Measurements from ENCODE around the gene OR51E1.

The OR51E1 gene

GRCh38 chr11:4664786-4665185 lies 21.0 kb downstream of the OR51E1 start:
- H3K4me2 ChIP-seq (ENCODE audit: low read depth, low read length, poor library complexity, severe bottlenecking), result no peak overlapping the region
- H3K79me2 ChIP-seq (ENCODE audit: insufficient read depth, low read length), result no peaks in the 10 kb centered on the region
- H3K27me3 ChIP-seq (ENCODE audit: low read length), result no peaks in the 10 kb centered on the region
- H3K9me2 ChIP-seq (replicated peaks; ENCODE audit: insufficient read depth, low read length), result no peaks in the 10 kb centered on the region
- no peak overlapping the region for H3K9ac ChIP-seq (ENCODE audit: low read length)
- H3K4me3 ChIP-seq (ENCODE audit: insufficient read depth, low read length, poor library complexity, severe bottlenecking), result no peak overlapping the region
- H3K36me3 ChIP-seq (ENCODE audit: low read length), result no peaks in the 10 kb centered on the region
- no peak overlapping the region for H2AFZ ChIP-seq (ENCODE audit: low read depth, low read length, severe bottlenecking)
- TF ChIP-seq, protein P1, sequence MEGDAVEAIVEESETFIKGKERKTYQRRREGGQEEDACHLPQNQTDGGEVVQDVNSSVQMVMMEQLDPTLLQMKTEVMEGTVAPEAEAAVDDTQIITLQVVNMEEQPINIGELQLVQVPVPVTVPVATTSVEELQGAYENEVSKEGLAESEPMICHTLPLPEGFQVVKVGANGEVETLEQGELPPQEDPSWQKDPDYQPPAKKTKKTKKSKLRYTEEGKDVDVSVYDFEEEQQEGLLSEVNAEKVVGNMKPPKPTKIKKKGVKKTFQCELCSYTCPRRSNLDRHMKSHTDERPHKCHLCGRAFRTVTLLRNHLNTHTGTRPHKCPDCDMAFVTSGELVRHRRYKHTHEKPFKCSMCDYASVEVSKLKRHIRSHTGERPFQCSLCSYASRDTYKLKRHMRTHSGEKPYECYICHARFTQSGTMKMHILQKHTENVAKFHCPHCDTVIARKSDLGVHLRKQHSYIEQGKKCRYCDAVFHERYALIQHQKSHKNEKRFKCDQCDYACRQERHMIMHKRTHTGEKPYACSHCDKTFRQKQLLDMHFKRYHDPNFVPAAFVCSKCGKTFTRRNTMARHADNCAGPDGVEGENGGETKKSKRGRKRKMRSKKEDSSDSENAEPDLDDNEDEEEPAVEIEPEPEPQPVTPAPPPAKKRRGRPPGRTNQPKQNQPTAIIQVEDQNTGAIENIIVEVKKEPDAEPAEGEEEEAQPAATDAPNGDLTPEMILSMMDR (IDR thresholded peaks at IDR 0.05; ENCODE audit: insufficient read depth, low read length, poor library complexity, severe bottlenecking), result no peak
- no peak for TF ChIP-seq EZH2phosphoT487 (conservative IDR thresholded peaks at IDR 0.05; ENCODE audit: low read length)
- no peaks in the 10 kb centered on the region for H3F3A ChIP-seq (ENCODE audit: insufficient read depth)
- H3K9me3 ChIP-seq (ENCODE audit: insufficient read depth, low read length), result no peaks in the 10 kb centered on the region
- no peak overlapping the region for H3K27ac ChIP-seq (ENCODE audit: low read depth, low read length)
- H4K20me1 ChIP-seq (ENCODE audit: low read depth, low read length), result no peaks in the 10 kb centered on the region

DNA sequence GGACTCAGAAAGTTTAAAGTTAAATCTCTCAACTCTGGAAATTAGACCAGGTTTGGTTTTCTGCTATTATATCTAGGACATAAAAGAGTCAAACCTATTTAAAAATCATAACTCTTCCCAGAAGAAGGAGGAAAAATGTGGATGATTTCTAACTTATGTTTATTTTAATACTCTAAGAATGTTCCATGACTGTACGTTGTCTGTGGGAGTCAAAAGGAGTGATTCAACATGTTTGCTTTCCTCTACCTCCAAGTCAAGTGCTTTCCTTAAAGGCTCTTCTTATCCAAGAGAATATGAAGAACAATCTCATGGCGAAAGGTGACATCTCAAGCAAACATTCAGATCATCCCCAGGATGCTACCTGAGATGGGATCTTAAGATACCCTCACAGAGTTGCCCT lies 21.6 kb downstream of the OR51E1 start:
- H3K79me2 ChIP-seq (ENCODE audit: insufficient read depth, low read length), result no peaks in the 10 kb centered on the region
- no peaks in the 10 kb centered on the region for H3F3A ChIP-seq (ENCODE audit: insufficient read depth)
- no peaks in the 10 kb centered on the region for H3K9me3 ChIP-seq (ENCODE audit: insufficient read depth, low read length)
- no peaks in the 10 kb centered on the region for H4K20me1 ChIP-seq (ENCODE audit: low read depth, low read length)
- no peaks in the 10 kb centered on the region for H3K27me3 ChIP-seq (ENCODE audit: low read length)
- no peak overlapping the region for H3K9ac ChIP-seq (ENCODE audit: low read length)
- H3K27ac ChIP-seq (ENCODE audit: low read depth, low read length), result no peak overlapping the region
- H2AFZ ChIP-seq (ENCODE audit: low read depth, low read length, severe bottlenecking), result no peak overlapping the region
- no peaks in the 10 kb centered on the region for H3K9me2 ChIP-seq (replicated peaks; ENCODE audit: insufficient read depth, low read length)
- no peaks in the 10 kb centered on the region for H3K36me3 ChIP-seq (ENCODE audit: low read length)
- TF ChIP-seq, protein P1 (IDR thresholded peaks at IDR 0.05; ENCODE audit: insufficient read depth, low read length, poor library complexity, severe bottlenecking), result no peak
- TF ChIP-seq EZH2phosphoT487 (conservative IDR thresholded peaks at IDR 0.05; ENCODE audit: low read length), result no peak
- no peak overlapping the region for H3K4me2 ChIP-seq (ENCODE audit: low read depth, low read length, poor library complexity, severe bottlenecking)
- H3K4me3 ChIP-seq (ENCODE audit: insufficient read depth, low read length, poor library complexity, severe bottlenecking), result no peak overlapping the region

DNA sequence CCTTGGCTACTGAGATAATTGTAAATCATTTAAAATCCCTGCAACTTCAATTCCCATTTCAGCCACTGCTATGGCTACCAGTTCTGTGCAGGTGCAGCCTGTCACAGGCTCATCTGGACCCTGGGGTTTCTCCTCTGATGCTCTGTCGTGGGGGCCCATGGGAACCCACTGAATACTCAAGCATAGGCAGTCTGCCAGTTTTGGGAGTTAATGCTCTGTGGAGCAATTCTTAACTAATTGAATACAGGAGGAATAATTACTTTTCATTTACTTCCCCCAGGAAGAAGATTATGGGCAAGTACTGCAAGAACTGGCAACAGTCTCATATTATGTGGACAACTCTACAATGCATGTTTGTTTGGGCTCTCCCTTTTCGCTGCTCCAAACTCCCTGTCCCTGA lies 28.0 kb downstream of the OR51E1 start:
- Histone ChIP-seq H3K36me3 (ENCODE audit: low read length) (no peaks in the 10 kb centered on the region), H3F3A (ENCODE audit: insufficient read depth) (no peaks in the 10 kb centered on the region), H2AFZ (ENCODE audit: low read depth, low read length, severe bottlenecking) (no peak overlapping the region), H3K9me3 (ENCODE audit: insufficient read depth, low read length) (no peaks in the 10 kb centered on the region), H3K4me3 (ENCODE audit: insufficient read depth, low read length, poor library complexity, severe bottlenecking) (no peak overlapping the region), H4K20me1 (ENCODE audit: low read depth, low read length) (no peaks in the 10 kb centered on the region), H3K4me2 (ENCODE audit: low read depth, low read length, poor library complexity, severe bottlenecking) (no peak overlapping the region), H3K79me2 (ENCODE audit: insufficient read depth, low read length) (no peaks in the 10 kb centered on the region), H3K27ac (ENCODE audit: low read depth, low read length) (no peak overlapping the region), H3K9me2 (replicated peaks; ENCODE audit: insufficient read depth, low read length) (no peaks in the 10 kb centered on the region), H3K27me3 (ENCODE audit: low read length) (no peaks in the 10 kb centered on the region), H3K9ac (ENCODE audit: low read length) (no peak overlapping the region)
- TF ChIP-seq, protein P1 (IDR thresholded peaks at IDR 0.05; ENCODE audit: insufficient read depth, low read length, poor library complexity, severe bottlenecking), result no peak
- TF ChIP-seq EZH2phosphoT487 (conservative IDR thresholded peaks at IDR 0.05; ENCODE audit: low read length), result no peak
